ENCODE results near the gene LSS.

- TF ChIP-seq GATA3 (IDR thresholded peaks at IDR 0.05; ENCODE audit: low read depth, low read length) (no peak), GATA2 (IDR thresholded peaks at IDR 0.05; ENCODE audit: low read depth, low read length) (no peak)
Observed at GRCh38 chr21:46168659-46169386, 59.8 kb downstream of the LSS start.

Measured in SH-SY5Y (cell line).